Activated CD8-positive, alpha-beta T cell treated with anti-CD3 and anti-CD28 coated beads, Interleukin-2, amount 10 ng/mL, durations not matched to agents 7 days and 5 days (primary cell): ENCODE data around the gene OR2AP1. TPM values are rescaled to one million over a fixed set of nuclear protein-coding genes. Genes with fewer than 3 reads are reported as not detected.
"Not testable (repeated sequence)": the region's sequence is repeated elsewhere in the genome, so short reads cannot be mapped to it uniquely, and the experiment has no call there.

Source experiments
- ATAC-seq: fragments of 150-1000 bp; cut with Tn5 transposase; one replicate; pipeline ENCODE4 v1.10.0; 2021; ENCODE audit warnings: moderate library complexity
- CTCF ChIA-PET: fragments of 350-600 bp; sonication (Branson Sonifier 250); formaldehyde crosslinking; loops from one replicate; lab custom pipeline; 2021; ENCODE audit warnings: antibody characterized with exemption; lab: Charles Lee
- POLR2A ChIA-PET: fragments of 350-600 bp; sonication (Branson Sonifier 250); formaldehyde crosslinking; loops from one replicate; lab custom pipeline; 2021; ENCODE audit warnings: antibody characterized with exemption; lab: Charles Lee
- DNase-seq: peaks from one replicate; pipeline ENCODE4 v3.0.0-alpha.2; 2020
- H3K27ac Mint-ChIP-seq: one replicate; pipeline ENCODE4 v1.8.0; 2021; ENCODE audit warnings: mild to moderate bottlenecking, mixed read lengths
- H3K27me3 Mint-ChIP-seq: one replicate; pipeline ENCODE4 v1.8.0; 2021; ENCODE audit warnings: low read depth, mixed read lengths
- H3K36me3 Mint-ChIP-seq: one replicate; pipeline ENCODE4 v1.8.0; 2021; ENCODE audit warnings: low read depth, mixed read lengths
- H3K4me1 Mint-ChIP-seq: one replicate; pipeline ENCODE4 v1.8.0; 2021; ENCODE audit warnings: low read depth, mixed read lengths
- H3K4me3 Mint-ChIP-seq: one replicate; pipeline ENCODE4 v1.8.0; 2021; ENCODE audit warnings: mild to moderate bottlenecking, mixed read lengths
- H3K9me3 Mint-ChIP-seq: one replicate; pipeline ENCODE4 v1.8.0; 2022; ENCODE audit warnings: mixed read lengths; ENCODE audit not compliant: insufficient read depth
- total RNA-seq, 2 experiments: library from RNA; stranded (reverse); gene quantifications; one replicate each; pipeline ENCODE4 v1.2.3, GENCODE V29; 2021

OR2AP1 gene
- not detected for total RNA-seq

GRCh38 chr12:55572168-55572567, at the start of gene OR2AP1:
OR2AP1 (plus strand) TSS chr12:55572468; CDS start chr12:55574415, 1,947 bp downstream.
- Mint-ChIP-seq H3K36me3 (peaks cover 3% of the 10 kb centered on the region), H3K4me3 (no peak within 1 kb of the TSS), H3K27me3 (no peaks in the 10 kb centered on the region), H3K9me3 (peaks cover 11% of the 10 kb centered on the region), H3K4me1 (no peaks in the 10 kb centered on the region), H3K27ac (no peak within 1 kb of the TSS)
- CTCF ChIA-PET: no interaction called here
- DNase-seq: no peak
- POLR2A ChIA-PET: no interaction called here
- ATAC-seq: no peak

- H3K4me3 Mint-ChIP-seq, CTCF ChIA-PET, H3K4me1 Mint-ChIP-seq, DNase-seq, H3K9me3 Mint-ChIP-seq, H3K27ac Mint-ChIP-seq, H3K36me3 Mint-ChIP-seq, ATAC-seq, POLR2A ChIA-PET: not testable (repeated sequence)
- H3K27me3 Mint-ChIP-seq: peaks cover 12% of the 10 kb centered on the region
These were observed 24.0 kb upstream of the OR2AP1 start for GRCh38 chr12:55548235-55548634.

- ATAC-seq (no peak), DNase-seq (no peak)
- Mint-ChIP-seq H3K9me3 (no peaks in the 10 kb centered on the region), H3K4me1 (peaks cover 6% of the 10 kb centered on the region), H3K27me3 (peaks cover 10% of the 10 kb centered on the region), H3K4me3 (no peak overlapping the region), H3K36me3 (no peaks in the 10 kb centered on the region), H3K27ac (no peak overlapping the region)
- CTCF ChIA-PET: no interaction called here
- POLR2A ChIA-PET: no interaction called here
These were observed 23.5 kb upstream of the OR2AP1 start for GRCh38 chr12:55548756-55549155.

GRCh38 chr12:55549302-55549701, 23.0 kb upstream of the OR2AP1 start, which contains the start of gene OR6C4:
OR6C4 (plus strand) TSS chr12:55549602; CDS start chr12:55551227, 1,625 bp downstream.
- Mint-ChIP-seq H3K27me3 (peaks cover 9% of the 10 kb centered on the region), H3K36me3 (no peaks in the 10 kb centered on the region), H3K27ac (no peak within 1 kb of the TSS), H3K9me3 (no peaks in the 10 kb centered on the region), H3K4me1 (peaks cover 6% of the 10 kb centered on the region), H3K4me3 (no peak within 1 kb of the TSS)
- no peak for ATAC-seq
- ChIA-PET CTCF (no interaction called here), POLR2A (no interaction called here)
- no peak for DNase-seq

- H3K4me1 Mint-ChIP-seq: no peaks in the 10 kb centered on the region
- H3K9me3 Mint-ChIP-seq: peaks cover 9% of the 10 kb centered on the region
- no peaks in the 10 kb centered on the region for H3K36me3 Mint-ChIP-seq
- CTCF ChIA-PET: interaction anchor here (0.7 kb wide), 1 partner anchor 92 kb away, joined by 3 read pairs; no protein-coding TSS in a partner anchor
- no peak overlapping the region for H3K4me3 Mint-ChIP-seq
- POLR2A ChIA-PET: no interaction called here
- no peak for DNase-seq
- H3K27me3 Mint-ChIP-seq: peaks cover 6% of the 10 kb centered on the region
- ATAC-seq: no peak
- no peak overlapping the region for H3K27ac Mint-ChIP-seq
These were observed 18.0 kb upstream of the OR2AP1 start for GRCh38 chr12:55554296-55554695.

GRCh38 chr12:55570060-55570459, 2.2 kb upstream of the OR2AP1 start:
- POLR2A ChIA-PET, DNase-seq, CTCF ChIA-PET: not testable (repeated sequence)

GRCh38 chr12:55570689-55571088, 1.6 kb upstream of the OR2AP1 start:
- H3K4me3 Mint-ChIP-seq, H3K36me3 Mint-ChIP-seq, CTCF ChIA-PET, POLR2A ChIA-PET, DNase-seq, H3K4me1 Mint-ChIP-seq, H3K27me3 Mint-ChIP-seq, ATAC-seq, H3K27ac Mint-ChIP-seq: not testable (repeated sequence)
- H3K9me3 Mint-ChIP-seq: peaks cover 11% of the 10 kb centered on the region

More at GRCh38 chr12:55570060-55570459, 2.2 kb upstream of the OR2AP1 start:
- H3K4me1 Mint-ChIP-seq, H3K4me3 Mint-ChIP-seq, H3K36me3 Mint-ChIP-seq, ATAC-seq, H3K27me3 Mint-ChIP-seq, H3K27ac Mint-ChIP-seq: not testable (repeated sequence)
- H3K9me3 Mint-ChIP-seq: peaks cover 11% of the 10 kb centered on the region

GRCh38 chr12:55582066-55582465, 9.8 kb downstream of the OR2AP1 start:
- H3K4me1 Mint-ChIP-seq: no peaks in the 10 kb centered on the region
- H3K27me3 Mint-ChIP-seq: peaks cover 6% of the 10 kb centered on the region
- H3K36me3 Mint-ChIP-seq: no peaks in the 10 kb centered on the region
- ATAC-seq (no peak), DNase-seq (no peak)
- H3K9me3 Mint-ChIP-seq: no peaks in the 10 kb centered on the region
- no peak overlapping the region for H3K4me3 Mint-ChIP-seq
- H3K27ac Mint-ChIP-seq: no peak overlapping the region
- POLR2A ChIA-PET: no interaction called here
- CTCF ChIA-PET: no interaction called here

- no peaks in the 10 kb centered on the region for H3K36me3 Mint-ChIP-seq
- POLR2A ChIA-PET: no interaction called here
- CTCF ChIA-PET: no interaction called here
- H3K9me3 Mint-ChIP-seq: no peaks in the 10 kb centered on the region
- peaks cover 2% of the 10 kb centered on the region for H3K27me3 Mint-ChIP-seq
- no peak overlapping the region for H3K4me3 Mint-ChIP-seq
- H3K4me1 Mint-ChIP-seq: no peaks in the 10 kb centered on the region
- ATAC-seq (no peak), DNase-seq (no peak)
- no peak overlapping the region for H3K27ac Mint-ChIP-seq
These were observed 13.5 kb downstream of the OR2AP1 start for GRCh38 chr12:55585817-55586216.

GRCh38 chr12:55590152-55590551, 17.9 kb downstream of the OR2AP1 start:
- CTCF ChIA-PET, H3K27me3 Mint-ChIP-seq, H3K9me3 Mint-ChIP-seq: not testable (repeated sequence)

GRCh38 chr12:55607821-55608594, 35.7 kb downstream of the OR2AP1 start:
- ChIA-PET POLR2A (no interaction called here), CTCF (interaction anchor here (0.6 to 1.6 kb wide), 6 partner anchors 9 to 915 kb away, joined by 3 to 6 read pairs (median 3); no protein-coding TSS in a partner anchor)
- no peaks in the 10 kb centered on the region for H3K36me3 Mint-ChIP-seq
- H3K4me1 Mint-ChIP-seq: no peaks in the 10 kb centered on the region
- no peak for ATAC-seq
- H3K9me3 Mint-ChIP-seq: no peaks in the 10 kb centered on the region
- no peak overlapping the region for H3K27ac Mint-ChIP-seq
- DNase-seq: no peak
- H3K4me3 Mint-ChIP-seq: no peak overlapping the region
- H3K27me3 Mint-ChIP-seq: peaks cover 22% of the 10 kb centered on the region

More at GRCh38 chr12:55590152-55590551, 17.9 kb downstream of the OR2AP1 start:
- DNase-seq, ATAC-seq, H3K27ac Mint-ChIP-seq, H3K4me1 Mint-ChIP-seq, POLR2A ChIA-PET, H3K36me3 Mint-ChIP-seq, H3K4me3 Mint-ChIP-seq: not testable (repeated sequence)

GRCh38 chr12:55610598-55610997, 38.3 kb downstream of the OR2AP1 start:
- ChIA-PET POLR2A (no interaction called here), CTCF (no interaction called here)
- H3K9me3 Mint-ChIP-seq: peaks cover 1% of the 10 kb centered on the region
- H3K4me1 Mint-ChIP-seq: no peaks in the 10 kb centered on the region
- no peaks in the 10 kb centered on the region for H3K36me3 Mint-ChIP-seq
- DNase-seq: no peak
- H3K27ac Mint-ChIP-seq: no peak overlapping the region
- ATAC-seq: no peak
- peaks cover 22% of the 10 kb centered on the region for H3K27me3 Mint-ChIP-seq
- no peak overlapping the region for H3K4me3 Mint-ChIP-seq
